ENCODE results near the gene ARFIP1.

GRCh38 chr4:152735906-152736305 is 43.8 kb upstream of the ARFIP1 start:
- TF ChIP-seq TAF1 (IDR thresholded peaks at IDR 0.05; ENCODE audit: low read depth) = no peak
- TF ChIP-seq EP300 (conservative IDR thresholded peaks at IDR 0.05; ENCODE audit: poor library complexity, severe bottlenecking) = no peak
- TF ChIP-seq, protein P1, sequence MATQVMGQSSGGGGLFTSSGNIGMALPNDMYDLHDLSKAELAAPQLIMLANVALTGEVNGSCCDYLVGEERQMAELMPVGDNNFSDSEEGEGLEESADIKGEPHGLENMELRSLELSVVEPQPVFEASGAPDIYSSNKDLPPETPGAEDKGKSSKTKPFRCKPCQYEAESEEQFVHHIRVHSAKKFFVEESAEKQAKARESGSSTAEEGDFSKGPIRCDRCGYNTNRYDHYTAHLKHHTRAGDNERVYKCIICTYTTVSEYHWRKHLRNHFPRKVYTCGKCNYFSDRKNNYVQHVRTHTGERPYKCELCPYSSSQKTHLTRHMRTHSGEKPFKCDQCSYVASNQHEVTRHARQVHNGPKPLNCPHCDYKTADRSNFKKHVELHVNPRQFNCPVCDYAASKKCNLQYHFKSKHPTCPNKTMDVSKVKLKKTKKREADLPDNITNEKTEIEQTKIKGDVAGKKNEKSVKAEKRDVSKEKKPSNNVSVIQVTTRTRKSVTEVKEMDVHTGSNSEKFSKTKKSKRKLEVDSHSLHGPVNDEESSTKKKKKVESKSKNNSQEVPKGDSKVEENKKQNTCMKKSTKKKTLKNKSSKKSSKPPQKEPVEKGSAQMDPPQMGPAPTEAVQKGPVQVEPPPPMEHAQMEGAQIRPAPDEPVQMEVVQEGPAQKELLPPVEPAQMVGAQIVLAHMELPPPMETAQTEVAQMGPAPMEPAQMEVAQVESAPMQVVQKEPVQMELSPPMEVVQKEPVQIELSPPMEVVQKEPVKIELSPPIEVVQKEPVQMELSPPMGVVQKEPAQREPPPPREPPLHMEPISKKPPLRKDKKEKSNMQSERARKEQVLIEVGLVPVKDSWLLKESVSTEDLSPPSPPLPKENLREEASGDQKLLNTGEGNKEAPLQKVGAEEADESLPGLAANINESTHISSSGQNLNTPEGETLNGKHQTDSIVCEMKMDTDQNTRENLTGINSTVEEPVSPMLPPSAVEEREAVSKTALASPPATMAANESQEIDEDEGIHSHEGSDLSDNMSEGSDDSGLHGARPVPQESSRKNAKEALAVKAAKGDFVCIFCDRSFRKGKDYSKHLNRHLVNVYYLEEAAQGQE (IDR thresholded peaks at IDR 0.05; ENCODE audit: borderline replicate concordance) = no peak
- TF ChIP-seq CTCF (IDR thresholded peaks at IDR 0.05; ENCODE audit: poor library complexity, severe bottlenecking) = no peak
- TF ChIP-seq POLR2AphosphoS5 (IDR thresholded peaks at IDR 0.05) = no peak
